Right forelimb (tissue), 1 donor: Measurements from ENCODE around the gene ATG2B.
"Not testable (repeated sequence)": the region's sequence is repeated elsewhere in the genome, so short reads cannot be mapped to it uniquely, and the experiment has no call there.

ENCODE experiments used
- DNase-seq: peaks from one replicate; pipeline ENCODE4 v3.0.0-alpha.2; 2018

The ATG2B gene

GRCh38 chr14:96247031-96247430 is 116.1 kb downstream of the ATG2B start:
- DNase-seq, result peak; percentile 26

- DNase-seq, result no peak
Measured at GRCh38 chr14:96246539-96246847, 116.6 kb downstream of the ATG2B start.

- DNase-seq, result no peak
Measured at GRCh38 chr14:96245710-96246538, 117.2 kb downstream of the ATG2B start.

GRCh38 chr14:96245074-96245473 is 118.1 kb downstream of the ATG2B start:
- not testable (repeated sequence) for DNase-seq

GRCh38 chr14:96243785-96244184 is 119.4 kb downstream of the ATG2B start:
- no peak for DNase-seq

- DNase-seq, result no peak
Measured at GRCh38 chr14:96242126-96242525, 121.0 kb downstream of the ATG2B start.

GRCh38 chr14:96240641-96241040 is 122.5 kb downstream of the ATG2B start:
- DNase-seq, result no peak

GRCh38 chr14:96239711-96240141 is 123.4 kb downstream of the ATG2B start:
- no peak for DNase-seq

GRCh38 chr14:96238676-96239265 is 124.4 kb downstream of the ATG2B start:
- no peak for DNase-seq

GRCh38 chr14:96237641-96238040 is 125.5 kb downstream of the ATG2B start:
- DNase-seq, result no peak

GRCh38 chr14:96235426-96235825 is 127.7 kb downstream of the ATG2B start:
- DNase-seq, result no peak

- DNase-seq, result no peak
Measured at GRCh38 chr14:96233661-96234060, 129.5 kb downstream of the ATG2B start.

GRCh38 chr14:96232506-96232905 is 130.6 kb downstream of the ATG2B start:
- no peak for DNase-seq

GRCh38 chr14:96231526-96232130 is 131.5 kb downstream of the ATG2B start:
- DNase-seq, result no peak

GRCh38 chr14:96231056-96231455 is 132.1 kb downstream of the ATG2B start:
- no peak for DNase-seq

GRCh38 chr14:96229315-96229714 is 133.8 kb downstream of the ATG2B start:
- DNase-seq, result no peak
